Measurements from ENCODE around the gene B4GALT1.
"Not testable (repeated sequence)": the region's sequence is repeated elsewhere in the genome, so short reads cannot be mapped to it uniquely, and the experiment has no call there.

The B4GALT1 gene

GRCh38 chr9:33184963-33185362 lies 17.8 kb upstream of the B4GALT1 start:
- DNase-seq = no peak

GRCh38 chr9:33182519-33182918 lies 15.4 kb upstream of the B4GALT1 start:
- DNase-seq = no peak

GRCh38 chr9:33180526-33181184 lies 13.5 kb upstream of the B4GALT1 start:
- no peak for DNase-seq

- no peak for DNase-seq
Measured at GRCh38 chr9:33178972-33179697, 12.0 kb upstream of the B4GALT1 start.

- no peak for DNase-seq
Measured at GRCh38 chr9:33177639-33178038, 10.5 kb upstream of the B4GALT1 start.

GRCh38 chr9:33177086-33177485 lies 9.9 kb upstream of the B4GALT1 start:
- DNase-seq = no peak

- DNase-seq = no peak
Measured at GRCh38 chr9:33175649-33176325, 8.7 kb upstream of the B4GALT1 start.

- no peak for DNase-seq
Measured at GRCh38 chr9:33172256-33173238, 5.4 kb upstream of the B4GALT1 start.

GRCh38 chr9:33170464-33171415 lies 3.6 kb upstream of the B4GALT1 start:
- DNase-seq = no peak

- DNase-seq = no peak
Measured at GRCh38 chr9:33168941-33169544, 1.9 kb upstream of the B4GALT1 start.

GRCh38 chr9:33167972-33168461 lies 881 bp upstream of the B4GALT1 start:
- no peak for DNase-seq

- no peak for DNase-seq
Measured at GRCh38 chr9:33166231-33167083, 679 bp downstream of the B4GALT1 start.

- no peak for DNase-seq
Measured at GRCh38 chr9:33165263-33166151, 1.6 kb downstream of the B4GALT1 start.

GRCh38 chr9:33164921-33165262 lies 2.2 kb downstream of the B4GALT1 start:
- DNase-seq = not testable (repeated sequence)

GRCh38 chr9:33164138-33164809 lies 2.9 kb downstream of the B4GALT1 start:
- DNase-seq = no peak

- DNase-seq = no peak
Measured at GRCh38 chr9:33163433-33164137, 3.6 kb downstream of the B4GALT1 start.

- no peak for DNase-seq
Measured at GRCh38 chr9:33162721-33163311, 4.3 kb downstream of the B4GALT1 start.
